DMS153 treated with DMSO at 0.1 percent for 48 hours (cell line): Measurements from ENCODE around the gene CSF3.

Experiments
- DNase-seq: peaks from one replicate; lab custom pipeline; 2025; ENCODE audit not compliant: unreplicated experiment; lab: John Stamatoyannopoulos, UW

Gene CSF3

DNA sequence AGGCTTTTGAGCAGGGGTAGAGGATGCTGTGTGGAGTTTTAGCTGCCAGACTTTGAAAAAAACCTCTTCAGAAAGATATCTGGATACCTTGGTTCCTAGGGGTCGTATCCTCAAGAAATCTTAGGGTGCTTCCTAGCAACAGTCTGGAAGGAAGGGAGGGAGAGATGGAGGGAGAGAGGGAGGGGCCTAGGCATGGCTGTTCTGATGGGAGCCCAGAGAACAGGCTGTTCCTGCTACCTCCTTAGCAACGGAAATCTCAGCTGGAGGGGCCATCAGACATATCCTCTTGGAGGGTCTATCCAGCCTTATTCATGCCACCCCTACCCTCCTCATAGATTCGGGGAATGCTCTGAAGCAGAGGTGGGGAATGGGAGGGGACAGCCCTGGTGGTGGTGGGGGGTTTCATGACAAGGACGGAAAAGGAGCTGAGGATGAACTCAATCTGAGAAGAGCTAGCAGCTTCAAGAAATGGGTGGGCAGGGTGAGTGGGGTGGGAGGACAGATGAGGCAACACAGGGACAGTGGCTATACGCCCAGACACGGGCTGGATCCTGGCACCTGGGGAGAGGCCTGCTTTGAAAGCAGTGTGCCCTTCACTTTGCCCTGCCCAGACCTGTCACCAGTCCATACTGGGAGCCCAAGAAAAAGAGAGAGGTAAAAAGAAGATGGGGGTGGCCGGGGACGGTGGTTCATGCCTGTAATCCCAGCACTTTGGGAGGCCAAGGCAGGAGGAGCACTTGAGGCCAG is 44.7 kb downstream of the CSF3 start:
- no peak for DNase-seq

DNA sequence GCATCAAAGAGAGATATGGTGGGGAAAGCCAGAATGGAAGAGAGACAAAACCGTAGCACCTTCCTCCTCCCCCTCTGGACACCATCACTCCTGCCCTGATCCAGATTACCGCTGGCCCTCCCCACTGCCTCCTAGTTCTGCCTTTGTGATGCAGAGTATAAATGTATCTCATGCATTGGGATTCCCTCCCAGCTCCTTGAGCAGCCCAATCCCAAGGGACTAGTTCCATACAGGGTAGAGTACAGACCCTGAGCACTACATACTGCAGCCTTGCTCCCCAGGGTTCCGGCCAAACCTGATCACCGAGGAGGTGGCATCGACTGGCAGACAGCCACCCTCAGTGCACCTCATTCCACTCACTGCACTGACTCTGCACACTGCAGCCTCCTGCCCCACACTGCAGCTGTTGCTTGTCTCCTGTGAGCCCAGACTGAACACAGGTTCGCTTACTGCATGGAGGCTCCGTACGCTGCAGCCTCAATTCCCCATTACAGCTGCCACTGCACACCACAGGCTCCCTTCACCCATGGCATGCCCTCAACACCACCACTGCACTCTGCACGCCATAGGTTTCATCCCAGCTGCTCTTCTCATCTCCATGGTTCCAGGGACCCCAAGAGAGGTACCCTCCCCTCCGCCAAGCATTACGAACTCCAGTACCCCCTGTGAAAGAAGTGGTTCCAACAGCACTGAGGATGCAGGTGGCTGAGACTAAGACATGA is 45.8 kb downstream of the CSF3 start:
- no peak for DNase-seq

DNA sequence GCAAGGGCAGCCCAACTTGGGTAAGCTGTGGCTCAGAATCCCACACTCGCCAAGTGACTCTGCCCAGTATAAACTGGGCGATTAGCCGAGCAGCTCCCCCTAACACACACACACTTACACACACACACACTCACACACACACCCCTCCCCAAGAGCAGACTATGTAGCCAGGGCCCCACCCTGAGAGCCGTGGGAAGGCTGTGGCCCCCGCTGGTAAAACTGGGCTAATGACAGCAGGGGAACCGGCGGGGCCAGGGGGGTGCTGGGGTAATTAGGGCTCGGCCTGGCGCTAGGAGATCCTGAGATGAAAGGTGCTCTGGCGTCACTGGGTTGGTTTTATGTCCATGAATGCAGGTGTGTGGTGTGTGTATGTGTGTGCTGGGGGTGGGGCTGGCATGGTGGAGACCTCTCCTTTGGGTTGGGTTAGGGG is 46.4 kb downstream of the CSF3 start:
- no peak for DNase-seq

DNA sequence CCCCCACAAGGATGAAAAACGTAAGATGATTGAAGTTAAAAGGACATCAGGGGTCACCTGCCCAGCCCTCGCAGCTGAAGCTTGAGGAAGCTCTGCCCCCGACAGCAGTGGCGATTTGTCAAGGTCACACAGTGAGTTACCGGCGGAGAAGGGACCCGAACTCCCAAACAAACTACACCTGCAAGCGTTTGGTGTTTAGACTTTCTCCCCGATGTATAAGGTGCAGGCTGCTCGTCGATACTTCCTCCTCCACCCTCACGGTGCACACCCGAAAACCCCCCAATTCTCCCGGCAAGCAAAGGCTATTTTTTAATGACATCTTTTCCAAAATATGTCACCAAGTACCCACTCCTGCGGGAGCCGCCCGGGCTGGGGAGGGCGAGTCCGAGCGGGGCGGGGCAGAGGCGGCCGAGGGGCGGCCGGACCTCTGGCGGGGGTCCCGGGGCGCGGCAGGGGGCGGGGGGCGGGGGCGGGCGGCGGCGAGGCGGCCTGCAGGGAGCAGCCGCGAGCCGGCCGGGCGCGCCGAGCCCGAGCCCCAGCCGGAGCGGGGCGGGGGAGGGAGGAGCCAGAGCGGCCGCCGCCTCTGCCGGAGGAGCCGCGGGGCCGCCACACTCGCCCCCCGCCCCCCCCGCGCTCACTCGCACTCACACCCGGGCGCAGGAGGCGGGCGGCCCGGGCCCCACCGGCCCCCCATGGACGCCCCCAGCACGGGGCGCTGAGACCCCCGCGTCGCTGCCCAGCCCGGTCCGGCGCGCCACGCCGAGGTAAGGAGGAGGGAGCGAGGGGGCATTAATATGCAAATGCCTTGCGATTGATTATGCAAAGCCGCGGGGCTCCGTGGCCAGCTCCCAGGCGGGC is 47.3 kb downstream of the CSF3 start, which contains the start of gene THRA:
THRA (plus strand) TSS at position 637 of the 858 bp plus-strand sequence. CDS start 11,524 bp downstream, outside the sequence.
- peak; percentile 17 for DNase-seq

DNA sequence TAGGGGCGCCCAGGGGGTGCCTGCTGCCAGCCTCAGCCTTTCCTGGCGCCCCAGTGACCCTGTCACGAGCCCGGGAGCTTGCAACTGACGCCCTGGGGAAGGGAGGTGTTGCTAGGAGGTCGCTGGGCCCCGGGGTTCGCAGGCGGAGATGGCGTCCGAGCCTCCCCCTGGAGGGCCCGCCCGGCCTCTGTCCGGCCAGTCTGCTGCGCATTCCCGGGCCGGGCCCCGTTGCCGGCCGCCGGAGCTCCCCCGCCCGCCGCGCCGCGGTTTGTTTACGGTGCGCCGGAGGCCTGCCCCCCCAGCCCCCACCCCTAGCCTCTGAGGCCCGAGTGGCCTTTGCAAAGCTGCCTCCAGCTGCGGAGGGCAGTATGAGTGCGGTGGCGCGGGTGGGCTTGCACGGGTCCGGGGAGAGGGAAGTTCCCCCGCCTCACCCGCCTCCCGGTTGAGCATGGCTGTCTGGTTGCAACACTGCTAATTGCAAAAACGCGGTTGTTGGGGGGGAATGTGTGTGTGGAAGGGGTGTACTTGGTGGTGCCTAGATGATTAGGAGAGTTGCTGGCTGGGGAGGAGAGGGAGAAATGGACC is 48.0 kb downstream of the CSF3 start:
- DNase-seq, result no peak

DNA sequence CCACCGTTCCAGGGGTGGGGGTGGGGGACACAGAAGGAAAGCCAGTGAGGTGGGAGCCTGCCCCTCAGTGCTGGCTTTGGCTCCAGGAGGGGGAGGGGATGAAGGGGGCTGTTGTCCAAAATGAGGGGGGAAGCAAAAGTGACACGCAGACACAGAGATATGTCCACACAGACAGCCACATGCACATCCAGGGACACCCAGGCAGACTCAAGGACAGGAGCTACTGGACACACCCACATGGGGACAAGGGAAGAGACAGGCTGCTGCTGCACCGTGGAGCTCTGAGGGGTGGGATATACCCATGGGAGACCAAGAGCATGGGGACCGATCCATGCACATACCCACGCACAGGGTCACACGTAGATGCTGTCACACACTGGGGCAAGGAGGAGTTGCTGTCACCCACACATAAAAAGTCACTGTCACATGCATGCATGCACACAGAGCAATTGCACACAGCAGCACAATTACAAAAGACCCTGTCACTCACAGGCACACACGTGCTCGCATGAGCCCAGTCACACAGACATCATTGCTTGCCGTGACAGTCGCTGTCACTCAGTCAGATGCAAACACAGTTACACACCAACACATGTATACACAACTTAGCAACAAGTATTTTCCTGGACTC is 48.8 kb downstream of the CSF3 start:
- no peak for DNase-seq

DNA sequence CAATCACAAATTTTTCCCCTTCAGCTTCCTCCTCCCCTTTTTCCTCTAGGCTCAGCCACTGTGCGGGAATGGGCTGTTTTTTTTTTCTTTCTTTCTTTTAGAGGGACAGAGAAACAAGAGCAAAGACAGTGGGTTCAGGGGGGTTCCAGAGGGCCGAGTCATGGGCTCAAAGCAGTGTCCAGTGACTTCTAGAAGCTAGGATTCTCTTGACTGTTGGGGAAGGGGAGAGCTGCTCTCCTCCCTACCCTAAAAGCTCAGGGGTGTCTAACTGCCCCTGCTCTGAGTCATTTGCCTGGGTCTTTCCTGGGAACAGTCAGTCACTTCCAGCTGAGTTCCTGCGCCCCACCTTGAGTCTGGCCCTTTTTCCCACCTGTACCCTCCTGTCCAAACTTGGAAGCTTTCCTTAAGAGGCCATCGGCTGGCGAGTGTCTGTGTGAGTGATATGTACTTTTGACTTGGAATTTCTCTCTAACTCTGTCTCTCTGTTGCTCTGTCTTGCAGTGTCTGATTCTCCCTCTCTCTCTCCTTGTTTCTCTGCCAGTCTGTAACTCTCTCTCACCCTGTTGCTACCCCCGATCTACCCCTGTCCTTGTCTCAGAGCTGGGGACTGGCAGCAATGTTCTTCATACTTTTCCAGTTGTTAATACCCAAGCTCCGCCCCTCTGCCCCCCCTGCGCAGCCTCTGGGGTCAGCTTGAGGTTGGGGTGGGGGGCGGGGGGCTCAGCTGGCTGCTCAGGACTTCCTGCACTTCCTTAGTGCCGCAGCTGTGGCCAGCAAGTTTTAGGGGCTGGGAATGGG is 49.9 kb downstream of the CSF3 start:
- no peak for DNase-seq

DNA sequence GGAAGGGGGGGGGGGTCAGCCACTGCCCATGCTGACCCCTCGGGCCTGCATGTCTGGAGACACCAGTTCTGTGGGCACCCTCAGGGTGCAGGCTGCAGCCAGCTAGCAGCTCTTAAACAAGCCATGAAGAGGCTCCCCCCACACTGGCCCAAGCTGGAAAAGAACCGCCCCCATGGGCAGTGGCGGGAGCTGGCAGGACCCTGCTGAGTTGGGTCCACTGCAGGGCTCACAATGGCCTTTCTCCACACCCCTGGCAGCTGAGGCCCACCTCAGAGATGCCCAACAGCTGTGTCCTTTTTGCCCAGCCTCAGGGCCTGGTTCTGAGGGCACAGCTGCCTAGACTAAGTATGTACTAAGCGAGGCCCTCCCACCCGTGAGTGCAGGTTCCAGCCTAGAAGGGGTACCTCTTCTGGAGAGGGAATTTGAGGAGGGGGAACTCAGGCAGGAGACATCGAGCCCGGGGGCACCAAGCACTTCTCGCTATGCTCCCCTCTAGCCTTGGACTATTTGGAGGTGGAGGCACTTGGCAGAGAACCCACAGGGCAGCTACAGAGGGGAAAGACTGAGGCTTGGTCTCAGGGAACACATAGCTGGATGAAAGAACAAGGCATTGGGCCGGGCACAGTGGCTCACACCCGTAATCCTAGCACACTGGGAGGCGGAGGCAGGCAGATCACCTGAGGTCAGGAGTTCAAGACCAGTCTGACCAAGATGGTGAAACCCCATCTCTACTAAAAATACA is 50.7 kb downstream of the CSF3 start:
- no peak for DNase-seq
